ENCODE measurements around the gene ADORA1.

GRCh38 chr1:203151362-203152157 lies 24.0 kb downstream of the ADORA1 start:
- no peak for TF ChIP-seq TAF1 (IDR thresholded peaks at IDR 0.05; ENCODE audit: borderline replicate concordance, low read depth, low read length)
- no peak for TF ChIP-seq POLR2AphosphoS5 (IDR thresholded peaks at IDR 0.05; ENCODE audit: low read depth, low read length)
